ENCODE data around the gene KLHL2.

- TF ChIP-seq, protein P1, sequence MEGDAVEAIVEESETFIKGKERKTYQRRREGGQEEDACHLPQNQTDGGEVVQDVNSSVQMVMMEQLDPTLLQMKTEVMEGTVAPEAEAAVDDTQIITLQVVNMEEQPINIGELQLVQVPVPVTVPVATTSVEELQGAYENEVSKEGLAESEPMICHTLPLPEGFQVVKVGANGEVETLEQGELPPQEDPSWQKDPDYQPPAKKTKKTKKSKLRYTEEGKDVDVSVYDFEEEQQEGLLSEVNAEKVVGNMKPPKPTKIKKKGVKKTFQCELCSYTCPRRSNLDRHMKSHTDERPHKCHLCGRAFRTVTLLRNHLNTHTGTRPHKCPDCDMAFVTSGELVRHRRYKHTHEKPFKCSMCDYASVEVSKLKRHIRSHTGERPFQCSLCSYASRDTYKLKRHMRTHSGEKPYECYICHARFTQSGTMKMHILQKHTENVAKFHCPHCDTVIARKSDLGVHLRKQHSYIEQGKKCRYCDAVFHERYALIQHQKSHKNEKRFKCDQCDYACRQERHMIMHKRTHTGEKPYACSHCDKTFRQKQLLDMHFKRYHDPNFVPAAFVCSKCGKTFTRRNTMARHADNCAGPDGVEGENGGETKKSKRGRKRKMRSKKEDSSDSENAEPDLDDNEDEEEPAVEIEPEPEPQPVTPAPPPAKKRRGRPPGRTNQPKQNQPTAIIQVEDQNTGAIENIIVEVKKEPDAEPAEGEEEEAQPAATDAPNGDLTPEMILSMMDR (IDR thresholded peaks at IDR 0.05; ENCODE audit: poor library complexity) = no peak
- TF ChIP-seq EZH2phosphoT487 (IDR thresholded peaks at IDR 0.05; ENCODE audit: low read depth, severe bottlenecking, unreplicated experiment) = no peak
- no peak for TF ChIP-seq EZH2 (IDR thresholded peaks at IDR 0.05; ENCODE audit: borderline replicate concordance)
These were observed 120.7 kb downstream of the KLHL2 start for GRCh38 chr4:165328101-165328425.
